ENCODE data around the gene PLD5.
"Not testable (repeated sequence)": the region's sequence is repeated elsewhere in the genome, so short reads cannot be mapped to it uniquely, and the experiment has no call there.

The PLD5 gene

GRCh38 chr1:242081446-242081845 is 443.1 kb downstream of the PLD5 start:
- no peak for DNase-seq (ENCODE audit: extremely low read depth in 1 of 2, low read depth in 1 of 2)

GRCh38 chr1:242065813-242066212 is 458.7 kb downstream of the PLD5 start:
- no peak for DNase-seq (ENCODE audit: extremely low read depth in 1 of 2, low read depth in 1 of 2)

GRCh38 chr1:242062271-242062670 is 462.2 kb downstream of the PLD5 start:
- DNase-seq (ENCODE audit: extremely low read depth in 1 of 2, low read depth in 1 of 2) = no peak

GRCh38 chr1:242059976-242060375 is 464.5 kb downstream of the PLD5 start:
- DNase-seq (ENCODE audit: extremely low read depth in 1 of 2, low read depth in 1 of 2) = no peak

GRCh38 chr1:242058582-242058981 is 465.9 kb downstream of the PLD5 start:
- DNase-seq (ENCODE audit: extremely low read depth in 1 of 2, low read depth in 1 of 2) = not testable (repeated sequence)

- not testable (repeated sequence) for DNase-seq (ENCODE audit: extremely low read depth in 1 of 2, low read depth in 1 of 2)
Observed at GRCh38 chr1:242058181-242058580, 466.3 kb downstream of the PLD5 start.

- DNase-seq (ENCODE audit: extremely low read depth in 1 of 2, low read depth in 1 of 2) = no peak
Observed at GRCh38 chr1:242057745-242058115, 466.8 kb downstream of the PLD5 start.

- DNase-seq (ENCODE audit: extremely low read depth in 1 of 2, low read depth in 1 of 2) = no peak
Observed at GRCh38 chr1:242056988-242057744, 467.3 kb downstream of the PLD5 start.

- no peak for DNase-seq (ENCODE audit: extremely low read depth in 1 of 2, low read depth in 1 of 2)
Observed at GRCh38 chr1:242055749-242056320, 468.7 kb downstream of the PLD5 start.

GRCh38 chr1:242043165-242043564 is 481.3 kb downstream of the PLD5 start:
- no peak for DNase-seq (ENCODE audit: extremely low read depth in 1 of 2, low read depth in 1 of 2)

- DNase-seq (ENCODE audit: extremely low read depth in 1 of 2, low read depth in 1 of 2) = no peak
Observed at GRCh38 chr1:242034392-242034791, 490.1 kb downstream of the PLD5 start.

- DNase-seq (ENCODE audit: extremely low read depth in 1 of 2, low read depth in 1 of 2) = no peak
Observed at GRCh38 chr1:242033447-242033846, 491.1 kb downstream of the PLD5 start.
